ENCODE data around the gene MMEL1.

The MMEL1 gene

GRCh38 chr1:2610036-2610959 is 22.5 kb downstream of the MMEL1 start:
- TF ChIP-seq CTCF (IDR thresholded peaks at IDR 0.05; ENCODE audit: control insufficient read depth, insufficient read depth, low read depth, low read length, missing control alignments) = no peak
- no peak for DNase-seq (ENCODE audit: low read depth)
- no peak overlapping the region for H3K4me3 ChIP-seq (ENCODE audit: control insufficient read depth, low read depth, low read length)

- no peak for TF ChIP-seq CTCF (IDR thresholded peaks at IDR 0.05; ENCODE audit: control insufficient read depth, insufficient read depth, low read depth, low read length, missing control alignments)
- no peak overlapping the region for H3K4me3 ChIP-seq (ENCODE audit: control insufficient read depth, low read depth, low read length)
- no peak for DNase-seq (ENCODE audit: low read depth)
Observed at GRCh38 chr1:2609319-2610035, 23.3 kb downstream of the MMEL1 start.

- TF ChIP-seq CTCF (IDR thresholded peaks at IDR 0.05; ENCODE audit: control insufficient read depth, insufficient read depth, low read depth, low read length, missing control alignments) = no peak
- no peak for DNase-seq (ENCODE audit: low read depth)
- no peak overlapping the region for H3K4me3 ChIP-seq (ENCODE audit: control insufficient read depth, low read depth, low read length)
Observed at GRCh38 chr1:2607641-2608091, 25.1 kb downstream of the MMEL1 start.

GRCh38 chr1:2606881-2607621 is 25.8 kb downstream of the MMEL1 start:
- no peak for TF ChIP-seq CTCF (IDR thresholded peaks at IDR 0.05; ENCODE audit: control insufficient read depth, insufficient read depth, low read depth, low read length, missing control alignments)
- DNase-seq (ENCODE audit: low read depth) = no peak
- no peak overlapping the region for H3K4me3 ChIP-seq (ENCODE audit: control insufficient read depth, low read depth, low read length)

- H3K4me3 ChIP-seq (ENCODE audit: control insufficient read depth, low read depth, low read length) = no peak overlapping the region
- DNase-seq (ENCODE audit: low read depth) = no peak
- TF ChIP-seq CTCF (IDR thresholded peaks at IDR 0.05; ENCODE audit: control insufficient read depth, insufficient read depth, low read depth, low read length, missing control alignments) = no peak
Observed at GRCh38 chr1:2606396-2606880, 26.4 kb downstream of the MMEL1 start.
